Keratinocyte (primary cell): ENCODE data around the gene FBN1. TPM values are rescaled to one million over a fixed set of nuclear protein-coding genes. Genes with fewer than 3 reads are reported as not detected.

Source experiments
- DNase-seq: peaks from one replicate; pipeline ENCODE4 v3.0.0-alpha.2; 2011; ENCODE audit warnings: low read depth, missing footprints, low spot score
- FAIRE-seq: peaks from 2 replicates; lab custom pipeline; 2011; peaks lifted over from hg19 to GRCh38; lab: Jason Lieb, UNC
- H2AFZ ChIP-seq: 2 replicates; pipeline ENCODE4 v1.6.0; 2012; ENCODE audit warnings: low read length, control low read depth, inconsistent platforms; ENCODE audit not compliant: control insufficient read depth
- H3K27ac ChIP-seq: 2 replicates; pipeline ENCODE4 v1.5.1; 2011; ENCODE audit warnings: low read length; ENCODE audit not compliant: control insufficient read depth, insufficient read depth
- H3K27me3 ChIP-seq: 3 replicates; pipeline ENCODE4 v1.6.0; 2011; ENCODE audit warnings: low read length; ENCODE audit not compliant: control insufficient read depth, insufficient read depth; ENCODE audit errors: extremely low read depth
- H3K36me3 ChIP-seq, 2 experiments: 2 replicates in 1 of 2; 3 replicates in 1 of 2; pipeline ENCODE4 v1.5.1; 2011; ENCODE audit warnings: low read length in 2 of 2, mild to moderate bottlenecking in 1 of 2; ENCODE audit not compliant: control insufficient read depth in 2 of 2, insufficient read depth in 2 of 2; ENCODE audit errors: extremely low read depth in 1 of 2
- H3K4me1 ChIP-seq: 3 replicates; pipeline ENCODE4 v1.5.1; 2011; ENCODE audit warnings: low read length; ENCODE audit not compliant: control insufficient read depth, insufficient read depth; ENCODE audit errors: extremely low read depth
- H3K4me2 ChIP-seq: 3 replicates; pipeline ENCODE4 v1.6.0; 2011; ENCODE audit warnings: low read depth, low read length; ENCODE audit not compliant: control insufficient read depth, insufficient read depth; ENCODE audit errors: extremely low read depth
- H3K4me3 ChIP-seq, 3 experiments: fragments of 200-600 bp in 1 of 3; sonication (generic) in 1 of 3; 2 replicates in 2 of 3; 3 replicates in 1 of 3; pipeline ENCODE4 v1.5.1; 2011 to 2016; ENCODE audit warnings: low read length in 3 of 3, mild to moderate bottlenecking in 3 of 3, control low read depth in 2 of 3, inconsistent platforms in 1 of 3, low read depth in 1 of 3, mixed read lengths in 1 of 3, mixed run types in 1 of 3, moderate library complexity in 1 of 3; ENCODE audit not compliant: control insufficient read depth in 2 of 3, insufficient read depth in 2 of 3; ENCODE audit errors: extremely low read depth in 1 of 3
- H3K79me2 ChIP-seq: 2 replicates; pipeline ENCODE4 v1.6.0; 2012; ENCODE audit warnings: low read length; ENCODE audit not compliant: control insufficient read depth, insufficient read depth
- H3K9ac ChIP-seq: 3 replicates; pipeline ENCODE4 v1.6.0; 2011; ENCODE audit warnings: low read length; ENCODE audit not compliant: control insufficient read depth, insufficient read depth; ENCODE audit errors: extremely low read depth
- H3K9me1 ChIP-seq: 3 replicates; pipeline ENCODE4 v1.6.0; 2011; ENCODE audit warnings: low read length; ENCODE audit not compliant: control insufficient read depth, insufficient read depth; ENCODE audit errors: extremely low read depth
- H3K9me3 ChIP-seq: 2 replicates; pipeline ENCODE4 v1.5.1; 2012; ENCODE audit warnings: low read depth, low read length; ENCODE audit not compliant: control insufficient read depth
- H4K20me1 ChIP-seq: 3 replicates; pipeline ENCODE4 v1.6.0; 2011; ENCODE audit warnings: low read length; ENCODE audit not compliant: control insufficient read depth, insufficient read depth; ENCODE audit errors: extremely low read depth
- EZH2 ChIP-seq: IDR thresholded peaks from one replicate; pipeline ENCODE4 v1.6.1; 2012; ENCODE audit warnings: inconsistent platforms, mild to moderate bottlenecking, low read length, moderate library complexity
- dilution Hi-C: fragments of 300-500 bp; cut with MboI; formaldehyde crosslinking; loops from one replicate; pipeline ENCODE4 v1.7.0; 2020; ENCODE audit warnings: low sequenced_read_pairs; ENCODE audit not compliant: extremely low pct_ligation_motif_present
- polyA plus RNA-seq, 5 experiments: library from polyadenylated mRNA; depleted of rRNA in 3 of 5; stranded (reverse) in 3 of 5; stranded (forward) in 1 of 5; unstranded in 1 of 5; fragments of >200 nt; gene quantifications; 1 replicate in 1 of 5; 2 replicates in 3 of 5; 3 replicates in 1 of 5; pipeline versions ENCODE4 v1.2.1 to v1.2.3, GENCODE V29; 2011 to 2012; ENCODE audit warnings: missing spikeins in 2 of 5, low read depth in 1 of 5, low replicate concordance in 1 of 5
- TF ChIP-seq, protein P1 (sequence below), 3 experiments: IDR thresholded peaks in 1 of 3; conservative IDR thresholded peaks in 1 of 3; optimal IDR thresholded peaks in 1 of 3; 2 replicates in 2 of 3; 3 replicates in 1 of 3; pipeline versions ENCODE3 to v1.5.1; 2011; ENCODE audit warnings: low read length in 3 of 3, mild to moderate bottlenecking in 3 of 3, moderate library complexity in 2 of 3, control low read depth in 1 of 3, inconsistent platforms in 1 of 3; ENCODE audit not compliant: insufficient read depth in 2 of 3; ENCODE audit errors: extremely low read depth in 1 of 3

FBN1 gene
- polyA plus RNA-seq, 1 donor (not counting 4 experiments of a cell fraction or from before 2014, with no cell fraction given) = 3.5 TPM

GRCh38 chr15:48643776-48644466, 1.6 kb downstream of the FBN1 start:
- no peaks in the 10 kb centered on the region for H3K9me1 ChIP-seq
- FAIRE-seq (peak; percentile 34), DNase-seq (no peak)
- no peaks in the 10 kb centered on the region for H4K20me1 ChIP-seq
- peaks cover 12% of the 10 kb centered on the region for H3K4me1 ChIP-seq
- dilution Hi-C loops = no loop called here
- peak overlapping the region; percentile 66 to 75 (median 73) for H3K4me3 ChIP-seq
- peak overlapping the region; percentile 89 for H3K4me2 ChIP-seq
- H3K27me3 ChIP-seq = peaks cover 4% of the 10 kb centered on the region
- H3K9me3 ChIP-seq = no peaks in the 10 kb centered on the region
- TF ChIP-seq, protein P1, sequence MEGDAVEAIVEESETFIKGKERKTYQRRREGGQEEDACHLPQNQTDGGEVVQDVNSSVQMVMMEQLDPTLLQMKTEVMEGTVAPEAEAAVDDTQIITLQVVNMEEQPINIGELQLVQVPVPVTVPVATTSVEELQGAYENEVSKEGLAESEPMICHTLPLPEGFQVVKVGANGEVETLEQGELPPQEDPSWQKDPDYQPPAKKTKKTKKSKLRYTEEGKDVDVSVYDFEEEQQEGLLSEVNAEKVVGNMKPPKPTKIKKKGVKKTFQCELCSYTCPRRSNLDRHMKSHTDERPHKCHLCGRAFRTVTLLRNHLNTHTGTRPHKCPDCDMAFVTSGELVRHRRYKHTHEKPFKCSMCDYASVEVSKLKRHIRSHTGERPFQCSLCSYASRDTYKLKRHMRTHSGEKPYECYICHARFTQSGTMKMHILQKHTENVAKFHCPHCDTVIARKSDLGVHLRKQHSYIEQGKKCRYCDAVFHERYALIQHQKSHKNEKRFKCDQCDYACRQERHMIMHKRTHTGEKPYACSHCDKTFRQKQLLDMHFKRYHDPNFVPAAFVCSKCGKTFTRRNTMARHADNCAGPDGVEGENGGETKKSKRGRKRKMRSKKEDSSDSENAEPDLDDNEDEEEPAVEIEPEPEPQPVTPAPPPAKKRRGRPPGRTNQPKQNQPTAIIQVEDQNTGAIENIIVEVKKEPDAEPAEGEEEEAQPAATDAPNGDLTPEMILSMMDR (optimal IDR thresholded peaks at IDR 0.05 in 1 of 3, IDR thresholded peaks at IDR 0.05 in 1 of 3, conservative IDR thresholded peaks at IDR 0.05 in 1 of 3; ENCODE audit: extremely low read depth in 1 of 3, insufficient read depth in 2 of 3, low read length in 3 of 3) = no peak
- TF ChIP-seq EZH2 = no peak
- H3K79me2 ChIP-seq = no peaks in the 10 kb centered on the region
- peak overlapping the region; percentile 89 for H2AFZ ChIP-seq
- H3K36me3 ChIP-seq = no peaks in the 10 kb centered on the region
- peak overlapping the region; percentile 60 for H3K9ac ChIP-seq
- H3K27ac ChIP-seq = no peak overlapping the region

- H3K9me3 ChIP-seq = no peaks in the 10 kb centered on the region
- no peak overlapping the region for H2AFZ ChIP-seq
- no peaks in the 10 kb centered on the region for H3K36me3 ChIP-seq
- DNase-seq (no peak), FAIRE-seq (no peak)
- no peak overlapping the region for H3K4me3 ChIP-seq
- TF ChIP-seq, protein P1 (optimal IDR thresholded peaks at IDR 0.05 in 1 of 3, IDR thresholded peaks at IDR 0.05 in 1 of 3, conservative IDR thresholded peaks at IDR 0.05 in 1 of 3; ENCODE audit: extremely low read depth in 1 of 3, insufficient read depth in 2 of 3, low read length in 3 of 3) = no peak
- TF ChIP-seq EZH2 = no peak
- H3K79me2 ChIP-seq = no peaks in the 10 kb centered on the region
- no peak overlapping the region for H3K4me2 ChIP-seq
- no peaks in the 10 kb centered on the region for H3K9me1 ChIP-seq
- no peak overlapping the region for H3K9ac ChIP-seq
- no peak overlapping the region for H3K27ac ChIP-seq
- dilution Hi-C loops = no loop called here
- peaks cover 12% of the 10 kb centered on the region for H3K4me1 ChIP-seq
- no peaks in the 10 kb centered on the region for H4K20me1 ChIP-seq
- peaks cover 4% of the 10 kb centered on the region for H3K27me3 ChIP-seq
Observed at GRCh38 chr15:48643206-48643605, 2.3 kb downstream of the FBN1 start.
